GM21515 (cell line): ENCODE data around the gene SELENOH.
"Not testable (repeated sequence)": the region's sequence is repeated elsewhere in the genome, so short reads cannot be mapped to it uniquely, and the experiment has no call there.

Source experiments
- ATAC-seq: cut with Tn5 transposase; IDR thresholded peaks from one replicate; pipeline ENCODE4 v1.9.1; 2021; ENCODE audit not compliant: unreplicated experiment

SELENOH gene, protein sequence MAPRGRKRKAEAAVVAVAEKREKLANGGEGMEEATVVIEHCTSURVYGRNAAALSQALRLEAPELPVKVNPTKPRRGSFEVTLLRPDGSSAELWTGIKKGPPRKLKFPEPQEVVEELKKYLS

GRCh38 chr11:57741132-57742086, at the start of gene SELENOH:
TSS of gene SELENOH (plus strand) at chr11:57741491. CDS start at chr11:57741596, 105 bp downstream.
- ATAC-seq: peak; percentile 90

GRCh38 chr11:57698843-57699365, 42.4 kb upstream of the SELENOH start:
- no peak for ATAC-seq

DNA sequence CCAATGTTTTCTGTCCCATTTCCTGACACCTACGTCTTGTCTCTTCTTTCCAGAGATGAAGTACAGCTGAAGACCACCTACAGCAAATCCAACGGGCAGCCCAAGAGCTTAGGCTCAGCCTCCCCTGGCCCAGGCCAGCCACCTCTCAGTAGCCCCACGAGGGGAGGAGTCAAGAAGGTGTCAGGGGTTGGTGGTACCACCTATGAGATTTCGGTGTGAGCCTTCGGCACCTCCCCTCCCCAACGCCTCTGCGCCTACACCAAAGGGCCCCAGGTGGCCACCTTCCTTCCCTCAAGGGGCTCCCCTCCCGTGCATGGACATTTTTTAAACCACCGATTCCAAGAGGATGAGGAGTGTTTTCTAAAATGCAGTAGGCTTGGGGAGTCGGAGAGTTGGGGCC, 41.5 kb upstream of the SELENOH start:
- no peak for ATAC-seq

GRCh38 chr11:57700425-57700824, 40.9 kb upstream of the SELENOH start:
- no peak for ATAC-seq

- no peak for ATAC-seq
Measured at GRCh38 chr11:57703341-57703740, 38.0 kb upstream of the SELENOH start.

DNA sequence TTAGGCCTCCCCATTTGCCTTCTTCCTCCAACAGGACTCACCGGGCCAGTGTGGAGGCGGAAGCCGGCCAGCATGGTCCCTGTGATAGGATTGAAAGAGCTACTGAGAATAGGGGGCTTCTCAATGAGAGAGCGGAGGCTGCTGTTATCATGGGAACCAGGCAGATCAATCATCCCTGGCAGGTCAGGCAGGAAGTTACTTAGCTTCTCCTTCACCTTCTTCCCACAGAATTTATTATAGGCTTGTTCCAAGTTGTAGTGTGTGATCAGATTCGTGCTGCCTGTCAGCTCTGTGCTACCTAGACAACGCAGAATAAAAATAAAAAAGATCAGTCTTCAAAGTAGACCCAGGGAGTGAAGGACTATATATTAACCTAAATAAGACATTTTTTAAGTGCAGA, 36.4 kb upstream of the SELENOH start:
- ATAC-seq: no peak

- not testable (repeated sequence) for ATAC-seq
Measured at GRCh38 chr11:57705432-57705831, 35.9 kb upstream of the SELENOH start.

GRCh38 chr11:57709802-57710367, 31.4 kb upstream of the SELENOH start:
- ATAC-seq: no peak

- ATAC-seq: peak; percentile 51
Measured at GRCh38 chr11:57711414-57712255, 29.7 kb upstream of the SELENOH start, which contains the start of gene MED19. TSS of gene MED19 (minus strand) at chr11:57712215. CDS start at chr11:57712179, 36 bp downstream.

DNA sequence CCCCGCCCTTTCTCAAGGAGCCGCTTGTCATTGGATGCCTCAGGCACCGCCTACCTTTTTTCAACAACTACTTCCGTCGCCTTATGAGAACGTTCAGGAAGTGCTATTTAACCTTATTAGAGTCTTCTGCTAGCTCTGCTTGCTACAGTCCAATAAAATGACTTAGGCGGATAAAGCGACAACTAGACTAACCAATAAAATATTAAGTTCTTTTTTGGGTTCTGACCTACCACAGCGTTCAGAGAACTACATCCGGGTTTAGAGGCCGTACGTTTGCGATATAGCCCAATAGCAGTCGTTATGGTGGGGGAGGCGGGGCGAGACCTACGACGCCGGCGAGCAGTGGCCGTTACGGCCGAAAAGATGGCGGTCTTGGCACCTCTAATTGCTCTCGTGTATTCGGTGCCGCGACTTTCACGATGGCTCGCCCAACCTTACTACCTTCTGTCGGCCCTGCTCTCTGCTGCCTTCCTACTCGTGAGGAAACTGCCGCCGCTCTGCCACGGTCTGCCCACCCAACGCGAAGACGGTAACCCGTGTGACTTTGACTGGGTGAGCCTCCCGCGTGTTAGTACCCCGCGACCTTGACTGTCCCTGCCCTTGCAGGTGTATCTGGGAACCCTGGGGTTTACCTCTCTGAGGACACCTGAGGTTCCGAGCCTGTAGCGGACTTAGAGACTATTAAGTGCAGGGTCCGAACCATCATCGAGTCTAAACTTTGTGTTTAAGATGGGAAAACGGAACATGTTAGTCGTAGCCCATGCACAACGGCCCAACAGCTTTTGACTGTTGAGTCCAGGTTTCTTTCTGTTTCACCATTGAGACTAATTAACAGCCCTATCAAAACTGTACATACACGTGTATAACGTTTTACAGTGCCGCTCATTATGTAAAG, 28.8 kb upstream of the SELENOH start, which contains the start of gene TMX2:
Gene TMX2, plus strand, starts transcription at position 338 of the 895 bp plus-strand sequence. Its CDS starts 26 bp downstream, at position 364.
- ATAC-seq: peak; percentile 91

DNA sequence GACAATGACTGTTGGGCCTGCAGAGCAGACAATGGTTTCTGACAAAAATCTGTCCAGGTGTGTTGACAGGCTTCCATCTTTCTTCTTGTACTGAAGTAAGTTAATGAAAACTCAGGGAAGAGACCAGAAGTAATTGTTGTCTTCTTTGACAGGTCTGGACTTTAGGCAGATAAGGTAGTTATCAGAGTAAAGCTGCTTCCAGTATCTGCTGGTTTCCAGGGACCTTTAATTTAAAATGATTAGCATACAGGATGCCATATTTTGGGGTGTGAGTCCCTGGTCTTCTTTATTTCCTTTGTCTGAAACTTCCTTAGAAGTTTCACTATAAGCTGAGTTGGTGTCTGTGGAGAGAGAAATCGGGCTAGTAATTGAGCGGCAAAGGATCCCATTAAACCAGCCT, 27.5 kb upstream of the SELENOH start:
- no peak for ATAC-seq

GRCh38 chr11:57716726-57717125, 24.6 kb upstream of the SELENOH start:
- not testable (repeated sequence) for ATAC-seq

DNA sequence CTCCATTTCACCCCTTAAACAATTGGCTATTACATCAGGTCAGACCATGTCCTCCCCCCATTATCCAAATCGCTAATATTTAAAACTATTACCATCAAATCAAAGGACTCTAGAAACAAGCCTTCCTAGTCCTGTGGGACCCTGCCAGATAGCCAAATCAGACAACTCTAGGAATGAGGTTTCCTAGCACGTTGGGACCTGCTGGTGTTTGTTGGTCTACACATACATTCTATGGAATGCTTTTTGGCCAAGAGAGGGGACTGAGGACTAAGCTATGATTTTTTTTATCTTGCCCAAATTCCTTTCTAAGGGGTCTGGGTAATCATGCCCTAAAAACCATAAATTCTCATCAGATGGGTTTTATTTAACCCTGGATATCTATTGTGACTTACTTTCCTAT, 14.1 kb upstream of the SELENOH start:
- no peak for ATAC-seq

GRCh38 chr11:57728829-57729228, 12.5 kb upstream of the SELENOH start:
- no peak for ATAC-seq

- ATAC-seq: no peak
Measured at GRCh38 chr11:57729479-57729878, 11.8 kb upstream of the SELENOH start.

DNA sequence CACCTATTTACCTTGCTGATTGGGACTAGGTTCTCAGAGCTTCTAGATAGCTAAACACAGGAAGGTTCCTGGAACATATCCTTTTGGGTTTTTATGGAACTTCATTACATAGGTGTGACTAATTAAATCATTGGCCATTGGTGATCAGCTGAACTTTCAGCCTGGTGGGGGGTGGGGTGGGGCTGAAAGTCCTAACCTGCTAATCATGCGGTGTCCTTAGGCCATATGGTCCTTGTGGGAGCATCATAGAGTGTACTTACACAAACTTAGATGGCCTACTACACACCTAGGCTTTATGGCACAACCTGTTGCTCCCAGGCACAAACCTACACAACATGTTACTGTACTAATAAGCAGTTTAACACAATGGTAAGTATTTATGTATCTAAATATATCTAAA, 8.6 kb upstream of the SELENOH start:
- ATAC-seq: no peak

- ATAC-seq: no peak
Measured at GRCh38 chr11:57735619-57736298, 5.5 kb upstream of the SELENOH start.

DNA sequence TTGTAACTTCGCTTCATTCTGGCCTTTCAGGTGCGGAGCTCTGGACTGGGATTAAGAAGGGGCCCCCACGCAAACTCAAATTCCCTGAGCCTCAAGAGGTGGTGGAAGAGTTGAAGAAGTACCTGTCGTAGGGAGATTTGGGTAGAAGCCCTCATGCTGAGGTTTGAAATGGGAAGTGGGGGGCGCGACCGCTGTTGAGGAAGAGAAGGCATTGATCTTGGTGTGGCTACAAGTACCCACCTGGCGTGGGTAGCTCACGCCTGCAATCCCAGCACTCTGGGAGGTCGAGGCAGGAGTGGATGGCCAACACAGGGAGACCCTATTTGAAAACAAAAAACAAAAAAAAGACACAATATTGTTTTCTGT, 779 bp downstream of the SELENOH start:
- no peak for ATAC-seq

DNA sequence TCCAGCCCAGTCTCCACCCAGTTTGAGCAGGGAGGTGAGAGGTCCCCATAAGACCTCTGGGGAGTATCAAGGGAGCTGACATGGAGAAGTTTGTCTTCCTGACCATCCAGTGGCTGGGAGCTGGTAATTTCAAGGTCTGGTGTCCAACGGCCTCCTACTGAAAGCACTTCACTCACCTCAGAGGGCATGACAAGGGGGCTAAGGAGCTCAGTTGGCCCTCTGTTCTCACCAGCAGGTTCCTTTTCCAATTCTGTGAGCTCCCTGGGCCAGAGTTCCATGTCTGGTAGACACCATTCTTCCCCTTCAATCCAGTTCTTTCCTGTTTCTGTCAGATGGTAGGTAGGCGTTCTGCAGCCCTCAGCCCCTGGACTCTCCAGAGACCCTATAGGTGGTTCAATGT, 3.1 kb downstream of the SELENOH start:
- ATAC-seq: no peak
